Uterus (tissue), 4 donors: ENCODE results near the gene BAG3. TPM values are rescaled to one million over a fixed set of nuclear protein-coding genes. Genes with fewer than 3 reads are reported as not detected.

Source experiments
- DNase-seq, 2 donors: peaks; one replicate each; pipeline ENCODE4 v3.0.0-alpha.2; 2019 to 2020
- H3K27ac ChIP-seq, 2 donors: fragments of 200-600 bp; sonication (generic); 1 replicate in 1 of 2; 2 replicates in 1 of 2; pipeline ENCODE4 v1.5.1; 2016 to 2018
- H3K27me3 ChIP-seq, 2 donors: fragments of 200-600 bp; sonication (generic); one replicate each; pipeline ENCODE4 v1.5.1; 2018 to 2019; ENCODE audit warnings: control low read depth in 1 of 2
- H3K36me3 ChIP-seq, 2 donors: fragments of 200-600 bp; sonication (generic); one replicate each; pipeline ENCODE4 v1.5.1; 2019; ENCODE audit warnings: control low read depth in 1 of 2
- H3K4me1 ChIP-seq, 2 donors: fragments of 200-600 bp; sonication (generic); one replicate each; pipeline ENCODE4 v1.5.1; 2018 to 2019; ENCODE audit warnings: control low read depth in 1 of 2
- H3K4me3 ChIP-seq, 2 donors: fragments of 200-600 bp; sonication (generic); 1 replicate in 1 of 2; 2 replicates in 1 of 2; pipeline ENCODE4 v1.5.1; 2018 to 2019; ENCODE audit warnings: mild to moderate bottlenecking in 1 of 2
- H3K9me3 ChIP-seq, 2 donors: fragments of 200-600 bp; sonication (generic); one replicate each; pipeline ENCODE4 v1.5.1; 2019; ENCODE audit warnings: control low read depth in 1 of 2
- CTCF ChIP-seq, 4 experiments: fragments of 200-600 bp in 2 of 4; fragments of 450-650 bp in 2 of 4; sonication (generic) in 2 of 4; IDR thresholded peaks; one replicate each; pipeline ENCODE4 v1.5.1; 2016 to 2019; ENCODE audit warnings: antibody characterized with exemption in 4 of 4, mild to moderate bottlenecking in 2 of 4, moderate library complexity in 1 of 4
- POLR2A ChIP-seq, 2 donors: fragments of 450-650 bp; IDR thresholded peaks; one replicate each; pipeline ENCODE4 v1.6.1; 2016; ENCODE audit warnings: antibody characterized with exemption in 2 of 2, mild to moderate bottlenecking in 1 of 2, moderate library complexity in 1 of 2
- intact Hi-C: fragments of 100-400 bp; cut with DNase I; formaldehyde crosslinking; loops from one replicate; pipeline ENCODE4 v1.15.1; 2023; ENCODE audit warnings: low total_unique reads
- total RNA-seq, 4 donors: library from RNA; depleted of rRNA in 3 of 4; stranded (reverse); fragments of >200 nt in 3 of 4; gene quantifications; one replicate each; pipeline versions ENCODE4 v1.1.0 to v1.2.4, GENCODE V29; 2014 to 2023
- donor health status: DM: yes; HTN: yes; CAD: no.

Gene BAG3
- total RNA-seq, 4 donors from 2014 or later: 6.6 to 44.1 (median 22.4) TPM

GRCh38 chr10:119665901-119666708 lies 14.9 kb downstream of the BAG3 start:
- TF ChIP-seq CTCF (IDR thresholded peaks at IDR 0.05) (no peak), POLR2A (IDR thresholded peaks at IDR 0.05) (no peak)
- intact Hi-C loops: no loop called here
- peaks cover 0 to 22% of the 10 kb centered on the region in 2 donors for H3K4me1 ChIP-seq

GRCh38 chr10:119666709-119667004 lies 15.5 kb downstream of the BAG3 start:
- no peak overlapping the region for H3K27ac ChIP-seq

More at GRCh38 chr10:119665901-119666708, 14.9 kb downstream of the BAG3 start:
- no peaks in the 10 kb centered on the region for H3K27me3 ChIP-seq
- H3K4me3 ChIP-seq: no peak overlapping the region
- no peak for DNase-seq
- H3K36me3 ChIP-seq: no peaks in the 10 kb centered on the region
- no peaks in the 10 kb centered on the region for H3K9me3 ChIP-seq
- no peak overlapping the region for H3K27ac ChIP-seq

GRCh38 chr10:119667562-119668328 lies 16.6 kb downstream of the BAG3 start:
- H3K4me3 ChIP-seq: no peak overlapping the region
- intact Hi-C loops: no loop called here
- no peaks in the 10 kb centered on the region for H3K36me3 ChIP-seq
- H3K27ac ChIP-seq: peak overlapping the region; percentile 50 to 63
- peak; percentile 56 to 67 for DNase-seq
- no peaks in the 10 kb centered on the region for H3K9me3 ChIP-seq
- H3K4me1 ChIP-seq: peaks cover 0 to 21% of the 10 kb centered on the region in 2 donors
- TF ChIP-seq POLR2A (IDR thresholded peaks at IDR 0.05) (no peak), CTCF (IDR thresholded peaks at IDR 0.05) (peak in 1 of 4 experiments; percentile 15)
- H3K27me3 ChIP-seq: no peaks in the 10 kb centered on the region

More at GRCh38 chr10:119666709-119667004, 15.5 kb downstream of the BAG3 start:
- intact Hi-C loops: no loop called here
- no peak for TF ChIP-seq POLR2A (IDR thresholded peaks at IDR 0.05)
- no peak for TF ChIP-seq CTCF (IDR thresholded peaks at IDR 0.05)
- H3K27me3 ChIP-seq: no peaks in the 10 kb centered on the region
- no peaks in the 10 kb centered on the region for H3K9me3 ChIP-seq
- H3K36me3 ChIP-seq: no peaks in the 10 kb centered on the region
- H3K4me1 ChIP-seq: peaks cover 0 to 22% of the 10 kb centered on the region in 2 donors
- no peak for DNase-seq
- no peak overlapping the region for H3K4me3 ChIP-seq

- no peaks in the 10 kb centered on the region for H3K9me3 ChIP-seq
- H3K27ac ChIP-seq: no peak overlapping the region
- no peak for DNase-seq
- H3K27me3 ChIP-seq: no peaks in the 10 kb centered on the region
- peaks cover 0 to 18% of the 10 kb centered on the region in 2 donors for H3K4me1 ChIP-seq
- intact Hi-C loops: no loop called here
- TF ChIP-seq CTCF (IDR thresholded peaks at IDR 0.05) (no peak), POLR2A (IDR thresholded peaks at IDR 0.05) (no peak)
- H3K36me3 ChIP-seq: no peaks in the 10 kb centered on the region
- no peak overlapping the region for H3K4me3 ChIP-seq
Measured at GRCh38 chr10:119668461-119668860, 17.3 kb downstream of the BAG3 start.

GRCh38 chr10:119669331-119669730 lies 18.2 kb downstream of the BAG3 start:
- intact Hi-C loops: no loop called here
- no peak overlapping the region for H3K4me3 ChIP-seq
- peaks cover 0 to 18% of the 10 kb centered on the region in 2 donors for H3K4me1 ChIP-seq
- no peaks in the 10 kb centered on the region for H3K27me3 ChIP-seq
- H3K36me3 ChIP-seq: no peaks in the 10 kb centered on the region
- no peaks in the 10 kb centered on the region for H3K9me3 ChIP-seq
- DNase-seq: no peak
- no peak for TF ChIP-seq CTCF (IDR thresholded peaks at IDR 0.05)
- no peak for TF ChIP-seq POLR2A (IDR thresholded peaks at IDR 0.05)
- no peak overlapping the region for H3K27ac ChIP-seq
